Subcutaneous adipose tissue (tissue), 4 donors: ENCODE data around the gene SSUH2. TPM values are rescaled to one million over a fixed set of nuclear protein-coding genes. Genes with fewer than 3 reads are reported as not detected.

Experiments
- CTCF ChIP-seq: fragments of 450-650 bp; IDR thresholded peaks from one replicate; pipeline ENCODE4 v1.5.1; 2016; ENCODE audit warnings: low read depth, mild to moderate bottlenecking, control low read depth, antibody characterized with exemption, moderate library complexity
- total RNA-seq, 4 donors: library from RNA; depleted of rRNA; stranded (reverse); fragments of >200 nt; gene quantifications; one replicate each; pipeline ENCODE4 v1.1.0, GENCODE V29; 2016

Gene SSUH2
- total RNA-seq = 1 to 10 TPM in 1 of 4 donors, under 1 TPM in 1, not detected in 2; 0.98 to 2.1 TPM

DNA sequence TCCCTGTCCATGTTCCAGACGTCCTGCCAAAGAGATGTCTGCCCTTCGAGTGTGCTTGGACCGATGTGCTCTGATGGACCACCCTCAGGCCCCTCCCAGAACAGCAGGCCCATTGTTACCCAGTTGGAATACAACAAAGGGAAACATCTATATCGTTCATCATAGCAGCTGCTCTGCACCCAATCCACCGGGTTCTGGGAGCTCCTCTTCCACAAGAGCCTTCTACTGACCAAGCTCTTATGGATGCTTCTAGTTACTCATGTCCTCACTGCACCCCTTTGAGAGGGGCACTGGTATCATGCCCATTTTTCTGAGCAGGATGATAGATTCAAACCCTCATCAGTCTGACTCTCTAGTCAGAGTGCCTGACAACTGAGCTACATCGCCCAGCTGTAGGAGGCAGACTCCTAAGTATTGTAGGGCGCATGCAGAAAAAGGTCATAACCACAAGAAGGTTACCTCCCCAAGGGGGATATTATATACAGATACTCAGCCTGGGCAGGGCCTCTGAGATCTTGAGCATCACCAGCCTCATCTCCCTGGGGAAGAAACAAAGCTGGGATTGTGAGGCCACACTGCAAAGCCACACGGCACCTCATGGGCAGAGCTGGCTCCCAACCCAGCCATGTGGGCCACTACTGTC is at the start of gene SSUH2:
Gene SSUH2 (minus strand): TSS at position 51 of the 643 bp plus-strand sequence. CDS start 40 bp downstream, at position 11.
- TF ChIP-seq CTCF = no peak

DNA sequence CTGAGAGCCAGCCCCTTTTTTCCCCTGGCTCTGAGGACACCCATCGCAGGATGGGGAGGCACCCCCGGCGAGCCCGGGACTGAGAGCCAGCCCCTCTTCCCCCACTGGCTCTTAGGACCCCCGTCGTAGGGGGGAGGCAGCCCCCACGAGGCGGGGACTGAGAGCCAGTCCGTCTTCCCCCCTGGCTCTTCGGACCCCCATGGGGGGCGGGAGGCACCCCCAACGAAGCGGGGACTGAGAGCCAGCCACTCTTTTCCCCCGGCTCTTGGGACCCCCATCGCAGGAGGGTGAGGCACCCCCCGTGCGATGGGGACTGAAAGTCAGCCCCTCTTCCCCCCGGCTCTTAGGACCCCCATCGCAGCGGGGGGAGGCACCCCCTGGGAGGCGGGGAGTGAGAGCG is 36.8 kb upstream of the SSUH2 start:
- TF ChIP-seq CTCF = no peak

GRCh38 chr3:8678751-8679150 is 34.2 kb upstream of the SSUH2 start:
- no peak for TF ChIP-seq CTCF

- TF ChIP-seq CTCF = no peak
Observed at GRCh38 chr3:8673083-8673737, 28.6 kb upstream of the SSUH2 start.

DNA sequence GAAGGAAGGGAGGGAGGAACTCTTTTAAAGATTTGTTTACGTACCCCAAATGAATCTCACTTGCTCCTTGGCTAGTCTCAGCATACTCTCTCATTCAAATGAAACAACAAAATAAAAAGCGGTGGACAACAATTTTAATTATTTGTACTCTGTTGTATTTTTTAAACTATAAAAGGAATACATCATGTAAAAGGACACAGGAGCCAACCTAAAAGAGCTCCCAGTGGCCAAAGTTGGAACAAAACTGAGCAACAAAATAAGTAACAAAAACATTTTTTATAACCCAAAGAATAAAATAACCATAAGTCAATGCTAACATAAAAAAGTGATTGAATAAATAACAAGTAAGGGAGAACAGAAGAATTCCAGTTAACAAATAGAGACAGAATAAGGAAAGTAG is 24.4 kb upstream of the SSUH2 start:
- TF ChIP-seq CTCF = no peak

DNA sequence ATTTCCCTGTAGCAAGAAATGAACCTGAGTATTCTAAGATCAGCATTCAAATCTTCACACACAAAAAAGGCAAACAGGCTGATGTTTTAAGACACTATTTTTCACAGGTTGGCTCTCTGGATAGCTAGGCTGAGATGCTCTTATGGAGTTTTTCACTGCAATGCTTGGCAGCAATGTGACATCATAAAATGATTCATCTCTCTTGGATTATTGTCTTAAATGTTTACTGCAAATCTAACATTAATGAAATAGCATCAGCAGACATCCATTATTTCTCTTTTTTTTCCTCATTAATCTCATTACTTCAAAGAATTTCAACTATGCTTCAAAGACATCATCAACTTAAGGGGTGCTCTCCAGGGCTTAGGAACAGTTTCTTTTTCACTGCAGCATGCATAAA is 23.6 kb upstream of the SSUH2 start:
- TF ChIP-seq CTCF = no peak

DNA sequence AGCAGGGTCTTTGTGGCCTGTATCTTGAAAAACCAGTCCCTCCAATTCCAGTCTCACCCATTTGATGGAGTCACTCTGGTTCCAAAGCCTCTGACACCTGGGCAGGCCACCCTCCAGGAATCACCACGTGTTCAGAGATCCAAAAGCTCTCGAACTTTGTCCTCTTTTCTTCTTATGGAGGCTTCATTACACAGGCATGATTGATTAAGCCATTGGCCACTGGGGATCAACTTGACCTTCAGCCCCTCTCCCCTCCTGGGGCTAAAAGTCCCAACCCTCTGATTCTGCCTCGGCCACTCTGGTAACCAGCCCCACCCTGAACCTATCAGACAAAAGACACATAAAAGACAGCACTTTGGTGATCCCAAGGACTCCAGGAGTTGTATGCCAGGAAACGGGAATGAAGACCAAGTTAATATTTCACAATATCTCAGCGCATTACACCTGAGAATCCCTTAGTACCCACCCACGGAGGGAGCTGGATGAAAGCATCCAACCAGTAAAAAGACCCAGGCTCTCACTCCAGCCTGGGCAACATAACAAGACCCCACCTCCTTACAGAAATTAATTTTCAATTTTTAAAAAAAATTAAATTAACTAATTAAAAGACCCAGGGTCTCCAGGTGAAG is 23.0 kb upstream of the SSUH2 start:
- no peak for TF ChIP-seq CTCF
